ENCODE results near the gene CNNM3.

CNNM3 gene

GRCh38 chr2:96828874-96829273, 12.8 kb downstream of the CNNM3 start:
- H3K4me3 ChIP-seq (ENCODE audit: insufficient read depth, low read depth, low read length), result no peak overlapping the region
- peaks cover 20% of the 10 kb centered on the region for H3K4me1 ChIP-seq (ENCODE audit: control insufficient read depth, insufficient read depth, low read length)
- no peak overlapping the region for H3K27ac ChIP-seq (ENCODE audit: insufficient read depth, low read depth, low read length, poor library complexity, severe bottlenecking)
- WGBS, 2 experiments, result 96% methylated on average over 11 to 13 of the region's 13 CpGs
- no peaks in the 10 kb centered on the region for H3K9me3 ChIP-seq (ENCODE audit: control insufficient read depth, low read length)
- H3K27me3 ChIP-seq (ENCODE audit: control insufficient read depth, insufficient read depth, low read length, poor library complexity, severe bottlenecking), result no peaks in the 10 kb centered on the region
- peaks cover 27% of the 10 kb centered on the region for H3K36me3 ChIP-seq (ENCODE audit: control insufficient read depth, insufficient read depth, low read length)

- Histone ChIP-seq H3K27ac (ENCODE audit: insufficient read depth, low read depth, low read length, poor library complexity, severe bottlenecking) (no peak overlapping the region), H3K9me3 (ENCODE audit: control insufficient read depth, low read length) (no peaks in the 10 kb centered on the region), H3K4me1 (ENCODE audit: control insufficient read depth, insufficient read depth, low read length) (peaks cover 20% of the 10 kb centered on the region), H3K4me3 (ENCODE audit: insufficient read depth, low read depth, low read length) (no peak overlapping the region), H3K27me3 (ENCODE audit: control insufficient read depth, insufficient read depth, low read length, poor library complexity, severe bottlenecking) (no peaks in the 10 kb centered on the region), H3K36me3 (ENCODE audit: control insufficient read depth, insufficient read depth, low read length) (peaks cover 34% of the 10 kb centered on the region)
- 88 to 93% methylated on average over 5 of the region's 5 CpGs for whole genome bisulfite sequencing, 2 experiments
These were observed 14.0 kb downstream of the CNNM3 start for GRCh38 chr2:96830044-96830562.

- Histone ChIP-seq H3K36me3 (ENCODE audit: control insufficient read depth, insufficient read depth, low read length) (peaks cover 26% of the 10 kb centered on the region), H3K27ac (ENCODE audit: insufficient read depth, low read depth, low read length, poor library complexity, severe bottlenecking) (no peak overlapping the region), H3K9me3 (ENCODE audit: control insufficient read depth, low read length) (no peaks in the 10 kb centered on the region), H3K4me3 (ENCODE audit: insufficient read depth, low read depth, low read length) (no peak overlapping the region), H3K4me1 (ENCODE audit: control insufficient read depth, insufficient read depth, low read length) (peaks cover 20% of the 10 kb centered on the region), H3K27me3 (ENCODE audit: control insufficient read depth, insufficient read depth, low read length, poor library complexity, severe bottlenecking) (no peaks in the 10 kb centered on the region)
- 90 to 92% methylated on average over 10 of the region's 10 CpGs for WGBS, 2 experiments
These were observed 15.6 kb downstream of the CNNM3 start for GRCh38 chr2:96831679-96832078.

- peaks cover 25% of the 10 kb centered on the region for H3K36me3 ChIP-seq (ENCODE audit: control insufficient read depth, insufficient read depth, low read length)
- H3K27me3 ChIP-seq (ENCODE audit: control insufficient read depth, insufficient read depth, low read length, poor library complexity, severe bottlenecking), result no peaks in the 10 kb centered on the region
- 52 to 55% methylated on average over 11 of the region's 11 CpGs for WGBS, 2 experiments
- peak overlapping the region; percentile 6 for H3K4me3 ChIP-seq (ENCODE audit: insufficient read depth, low read depth, low read length)
- no peaks in the 10 kb centered on the region for H3K9me3 ChIP-seq (ENCODE audit: control insufficient read depth, low read length)
- peak overlapping the region; percentile 86 for H3K27ac ChIP-seq (ENCODE audit: insufficient read depth, low read depth, low read length, poor library complexity, severe bottlenecking)
- H3K4me1 ChIP-seq (ENCODE audit: control insufficient read depth, insufficient read depth, low read length), result peaks cover 20% of the 10 kb centered on the region
These were observed 16.3 kb downstream of the CNNM3 start for GRCh38 chr2:96832408-96832753.

- Histone ChIP-seq H3K36me3 (ENCODE audit: control insufficient read depth, insufficient read depth, low read length) (peaks cover 19% of the 10 kb centered on the region), H3K9me3 (ENCODE audit: control insufficient read depth, low read length) (no peaks in the 10 kb centered on the region), H3K4me1 (ENCODE audit: control insufficient read depth, insufficient read depth, low read length) (peaks cover 20% of the 10 kb centered on the region), H3K27me3 (ENCODE audit: control insufficient read depth, insufficient read depth, low read length, poor library complexity, severe bottlenecking) (no peaks in the 10 kb centered on the region), H3K27ac (ENCODE audit: insufficient read depth, low read depth, low read length, poor library complexity, severe bottlenecking) (peak overlapping the region; percentile 86), H3K4me3 (ENCODE audit: insufficient read depth, low read depth, low read length) (peak overlapping the region; percentile 5)
- WGBS, 2 experiments, result 22 to 24% methylated on average over 17 to 18 of the region's 18 CpGs
These were observed 16.9 kb downstream of the CNNM3 start for GRCh38 chr2:96832754-96833507.

GRCh38 chr2:96835830-96836229, 19.8 kb downstream of the CNNM3 start:
- H3K36me3 ChIP-seq (ENCODE audit: control insufficient read depth, insufficient read depth, low read length), result peaks cover 9% of the 10 kb centered on the region
- H3K4me1 ChIP-seq (ENCODE audit: control insufficient read depth, insufficient read depth, low read length), result peaks cover 20% of the 10 kb centered on the region
- WGBS, 2 experiments, result 93 to 96% methylated on average over 4 of the region's 4 CpGs

GRCh38 chr2:96837575-96837974, 21.5 kb downstream of the CNNM3 start:
- WGBS, 2 experiments, result 94 to 95% methylated on average over 9 of the region's 9 CpGs
- peaks cover 9% of the 10 kb centered on the region for H3K36me3 ChIP-seq (ENCODE audit: control insufficient read depth, insufficient read depth, low read length)
- no peaks in the 10 kb centered on the region for H3K27me3 ChIP-seq (ENCODE audit: control insufficient read depth, insufficient read depth, low read length, poor library complexity, severe bottlenecking)
- H3K4me3 ChIP-seq (ENCODE audit: insufficient read depth, low read depth, low read length), result no peak overlapping the region
- H3K27ac ChIP-seq (ENCODE audit: insufficient read depth, low read depth, low read length, poor library complexity, severe bottlenecking), result no peak overlapping the region
- H3K9me3 ChIP-seq (ENCODE audit: control insufficient read depth, low read length), result no peaks in the 10 kb centered on the region
- peaks cover 12% of the 10 kb centered on the region for H3K4me1 ChIP-seq (ENCODE audit: control insufficient read depth, insufficient read depth, low read length)

More at GRCh38 chr2:96835830-96836229, 19.8 kb downstream of the CNNM3 start:
- Histone ChIP-seq H3K27me3 (ENCODE audit: control insufficient read depth, insufficient read depth, low read length, poor library complexity, severe bottlenecking) (no peaks in the 10 kb centered on the region), H3K27ac (ENCODE audit: insufficient read depth, low read depth, low read length, poor library complexity, severe bottlenecking) (no peak overlapping the region), H3K9me3 (ENCODE audit: control insufficient read depth, low read length) (no peaks in the 10 kb centered on the region), H3K4me3 (ENCODE audit: insufficient read depth, low read depth, low read length) (no peak overlapping the region)

- no peaks in the 10 kb centered on the region for H3K27me3 ChIP-seq (ENCODE audit: control insufficient read depth, insufficient read depth, low read length, poor library complexity, severe bottlenecking)
- H3K27ac ChIP-seq (ENCODE audit: insufficient read depth, low read depth, low read length, poor library complexity, severe bottlenecking), result no peak overlapping the region
- H3K4me1 ChIP-seq (ENCODE audit: control insufficient read depth, insufficient read depth, low read length), result peaks cover 1% of the 10 kb centered on the region
- peaks cover 9% of the 10 kb centered on the region for H3K36me3 ChIP-seq (ENCODE audit: control insufficient read depth, insufficient read depth, low read length)
- 94% methylated on average over 23 of the region's 23 CpGs for WGBS, 2 experiments
- no peak overlapping the region for H3K4me3 ChIP-seq (ENCODE audit: insufficient read depth, low read depth, low read length)
- H3K9me3 ChIP-seq (ENCODE audit: control insufficient read depth, low read length), result no peaks in the 10 kb centered on the region
These were observed 22.6 kb downstream of the CNNM3 start for GRCh38 chr2:96838345-96839292.

GRCh38 chr2:96839293-96839874, 23.3 kb downstream of the CNNM3 start:
- Histone ChIP-seq H3K36me3 (ENCODE audit: control insufficient read depth, insufficient read depth, low read length) (peaks cover 9% of the 10 kb centered on the region), H3K27me3 (ENCODE audit: control insufficient read depth, insufficient read depth, low read length, poor library complexity, severe bottlenecking) (no peaks in the 10 kb centered on the region)
- 93 to 94% methylated on average over 42 of the region's 42 CpGs for whole genome bisulfite sequencing, 2 experiments

More at GRCh38 chr2:96839293-96839874, 23.3 kb downstream of the CNNM3 start:
- H3K4me3 ChIP-seq (ENCODE audit: insufficient read depth, low read depth, low read length), result no peak overlapping the region
- no peak overlapping the region for H3K27ac ChIP-seq (ENCODE audit: insufficient read depth, low read depth, low read length, poor library complexity, severe bottlenecking)
- no peaks in the 10 kb centered on the region for H3K9me3 ChIP-seq (ENCODE audit: control insufficient read depth, low read length)
- H3K4me1 ChIP-seq (ENCODE audit: control insufficient read depth, insufficient read depth, low read length), result no peaks in the 10 kb centered on the region
